NT2/D1 (cell line): ENCODE measurements around the gene DYNLT1.

Source experiments
- DNase-seq: peaks from one replicate; pipeline ENCODE4 v3.0.0-alpha.2; 2011; ENCODE audit warnings: low read depth, low spot score
- H3K27me3 ChIP-seq: 2 replicates; pipeline ENCODE4 v1.6.0; 2011; ENCODE audit warnings: mild to moderate bottlenecking; ENCODE audit not compliant: insufficient read length, insufficient read depth
- H3K36me3 ChIP-seq: 2 replicates; pipeline ENCODE4 v1.6.1; 2011; ENCODE audit warnings: mild to moderate bottlenecking, low read length, mixed read lengths; ENCODE audit not compliant: insufficient read depth, insufficient read length
- H3K4me1 ChIP-seq: 2 replicates; pipeline ENCODE4 v1.5.1; 2011; ENCODE audit not compliant: insufficient read depth, insufficient read length
- H3K4me3 ChIP-seq: 2 replicates; pipeline ENCODE4 v1.5.1; 2011; ENCODE audit warnings: low read depth; ENCODE audit not compliant: insufficient read length
- H3K9ac ChIP-seq: 2 replicates; pipeline ENCODE4 v1.6.0; 2011; ENCODE audit warnings: low read depth; ENCODE audit not compliant: insufficient read length
- H3K9me3 ChIP-seq: 2 replicates; pipeline ENCODE4 v1.5.1; 2011; ENCODE audit warnings: mild to moderate bottlenecking, low read length; ENCODE audit not compliant: insufficient read depth
- SUZ12 ChIP-seq: IDR thresholded peaks from 2 replicates; pipeline ENCODE4 v1.6.1; 2011; ENCODE audit not compliant: insufficient read length, insufficient read depth; ENCODE audit errors: extremely low read depth
- YY1 ChIP-seq: IDR thresholded peaks from 2 replicates; pipeline ENCODE4 v1.6.1; 2011; ENCODE audit not compliant: insufficient read length, insufficient read depth
- ZNF274 ChIP-seq: IDR thresholded peaks from 2 replicates; pipeline ENCODE4 v1.6.1; 2011; ENCODE audit warnings: mild to moderate bottlenecking, low read depth, low read length

Gene DYNLT1

GRCh38 chr6:158605266-158605878 lies 39.2 kb downstream of the DYNLT1 start:
- Histone ChIP-seq H3K4me1 (no peaks in the 10 kb centered on the region), H3K27me3 (no peaks in the 10 kb centered on the region), H3K36me3 (peaks cover 51% of the 10 kb centered on the region), H3K4me3 (no peak overlapping the region), H3K9me3 (no peaks in the 10 kb centered on the region), H3K9ac (no peak overlapping the region)
- DNase-seq, result peak; percentile 57
- TF ChIP-seq YY1, result no peak
- TF ChIP-seq SUZ12, result no peak
- no peak for TF ChIP-seq ZNF274

DNA sequence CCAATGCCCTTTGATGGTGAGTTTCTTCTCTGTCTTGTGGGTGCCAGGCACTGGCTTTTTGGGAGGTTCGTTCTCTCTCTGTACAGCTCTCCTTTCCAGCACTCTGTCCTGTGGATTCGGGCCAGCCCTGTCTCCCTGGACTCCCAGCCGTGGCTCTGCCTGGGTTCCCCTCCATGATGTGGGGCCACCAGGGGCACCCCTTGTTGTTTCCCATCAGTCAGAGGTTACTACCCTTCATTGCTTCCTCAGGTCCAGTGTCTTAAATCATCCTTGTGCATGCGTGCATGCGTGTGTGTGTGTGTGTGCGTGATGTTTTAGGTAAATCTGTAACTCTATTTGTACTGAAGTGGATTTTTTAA lies 40.5 kb downstream of the DYNLT1 start:
- no peak overlapping the region for H3K9ac ChIP-seq
- DNase-seq, result no peak
- H3K4me3 ChIP-seq, result no peak overlapping the region
- H3K27me3 ChIP-seq, result no peaks in the 10 kb centered on the region
- H3K4me1 ChIP-seq, result no peaks in the 10 kb centered on the region
- no peaks in the 10 kb centered on the region for H3K9me3 ChIP-seq
- TF ChIP-seq ZNF274, result no peak
- TF ChIP-seq YY1, result no peak
- no peak for TF ChIP-seq SUZ12
- peaks cover 47% of the 10 kb centered on the region for H3K36me3 ChIP-seq

DNA sequence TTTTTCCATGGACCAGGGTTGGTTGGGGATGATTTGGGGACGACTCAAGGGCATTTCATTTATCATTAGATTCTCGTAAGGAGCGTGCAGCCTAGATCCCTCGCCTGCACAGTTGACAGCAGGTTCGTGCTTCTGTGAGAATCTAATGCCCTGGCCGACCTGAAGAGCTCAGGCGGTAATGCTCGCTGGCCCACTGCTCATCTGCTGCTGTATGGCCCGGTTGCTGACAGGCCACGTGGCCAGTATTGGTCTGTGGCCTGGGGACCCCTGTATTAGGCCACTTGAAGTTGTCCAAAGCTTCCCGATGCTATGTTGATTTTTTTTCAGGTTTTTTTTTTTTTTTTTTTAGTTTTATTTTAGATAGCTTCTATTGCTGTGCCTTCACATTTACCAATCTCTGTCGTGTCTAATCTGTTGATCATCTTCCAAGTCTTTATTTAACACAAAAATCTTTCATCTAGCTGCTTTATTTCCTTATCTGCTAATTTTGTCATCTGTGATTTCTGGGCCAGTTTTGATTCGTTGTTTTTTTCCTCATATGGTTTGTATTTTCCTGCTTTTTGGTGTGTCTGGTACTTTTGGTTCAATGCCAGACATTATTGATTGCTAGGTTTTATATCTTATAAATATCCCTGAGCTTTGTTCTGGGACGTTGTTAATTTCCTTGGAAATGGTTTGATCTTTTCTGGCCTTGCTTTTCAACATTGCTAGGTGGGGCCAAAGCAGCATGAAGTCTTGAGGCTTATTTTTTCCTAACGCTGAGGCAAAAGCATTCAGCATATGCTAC lies 41.1 kb downstream of the DYNLT1 start:
- Histone ChIP-seq H3K4me1 (no peaks in the 10 kb centered on the region), H3K4me3 (no peak overlapping the region), H3K9me3 (no peaks in the 10 kb centered on the region), H3K9ac (no peak overlapping the region), H3K27me3 (no peaks in the 10 kb centered on the region), H3K36me3 (peaks cover 46% of the 10 kb centered on the region)
- no peak for TF ChIP-seq YY1
- no peak for TF ChIP-seq SUZ12
- no peak for TF ChIP-seq ZNF274
- no peak for DNase-seq

- Histone ChIP-seq H3K36me3 (peaks cover 38% of the 10 kb centered on the region), H3K9me3 (no peaks in the 10 kb centered on the region), H3K9ac (no peak overlapping the region), H3K27me3 (no peaks in the 10 kb centered on the region), H3K4me1 (no peaks in the 10 kb centered on the region), H3K4me3 (no peak overlapping the region)
- DNase-seq, result no peak
- TF ChIP-seq ZNF274 (no peak), YY1 (no peak), SUZ12 (no peak)
Observed at GRCh38 chr6:158599635-158600034, 44.9 kb downstream of the DYNLT1 start.

GRCh38 chr6:158597565-158597964 lies 47.0 kb downstream of the DYNLT1 start:
- DNase-seq, result no peak
- Histone ChIP-seq H3K4me1 (no peaks in the 10 kb centered on the region), H3K4me3 (no peak overlapping the region), H3K9me3 (no peaks in the 10 kb centered on the region), H3K36me3 (peaks cover 48% of the 10 kb centered on the region), H3K9ac (no peak overlapping the region), H3K27me3 (no peaks in the 10 kb centered on the region)
- TF ChIP-seq SUZ12, result no peak

GRCh38 chr6:158596861-158597260 lies 47.7 kb downstream of the DYNLT1 start:
- H3K36me3 ChIP-seq, result peaks cover 55% of the 10 kb centered on the region
- no peaks in the 10 kb centered on the region for H3K4me1 ChIP-seq
- H3K9me3 ChIP-seq, result no peaks in the 10 kb centered on the region
- no peak overlapping the region for H3K9ac ChIP-seq
- no peak overlapping the region for H3K4me3 ChIP-seq
- H3K27me3 ChIP-seq, result no peaks in the 10 kb centered on the region
- DNase-seq, result no peak
- TF ChIP-seq ZNF274 (no peak), YY1 (no peak), SUZ12 (no peak)

GRCh38 chr6:158595223-158595622 lies 49.3 kb downstream of the DYNLT1 start:
- no peaks in the 10 kb centered on the region for H3K9me3 ChIP-seq
- H3K9ac ChIP-seq, result no peak overlapping the region
- no peak for DNase-seq
- H3K36me3 ChIP-seq, result peaks cover 69% of the 10 kb centered on the region
- H3K4me3 ChIP-seq, result no peak overlapping the region
- TF ChIP-seq SUZ12, result no peak
- TF ChIP-seq ZNF274, result no peak
- TF ChIP-seq YY1, result no peak
- no peaks in the 10 kb centered on the region for H3K4me1 ChIP-seq
- H3K27me3 ChIP-seq, result no peaks in the 10 kb centered on the region
